WTC11 (cell line): ENCODE measurements around the gene GABRA4.

Experiments
- CREB1 ChIP-seq: sonication (generic); formaldehyde crosslinking; IDR thresholded peaks from 2 replicates; pipeline ENCODE4 v1.8.0; 2023; ENCODE audit warnings: mild to moderate bottlenecking, missing genetic modification reagents
- CTCF ChIP-seq: fragments of 200-600 bp; IDR thresholded peaks from 2 replicates; pipeline ENCODE4 v1.8.0; 2022; ENCODE audit warnings: antibody characterized with exemption
- E2F1 ChIP-seq: sonication (generic); formaldehyde crosslinking; IDR thresholded peaks from 2 replicates; pipeline ENCODE4 v1.8.0; 2022; ENCODE audit warnings: mild to moderate bottlenecking, missing genetic modification reagents
- E2F5 ChIP-seq: sonication (generic); formaldehyde crosslinking; IDR thresholded peaks from 2 replicates; pipeline ENCODE4 v1.8.1; 2022; ENCODE audit warnings: mild to moderate bottlenecking, moderate library complexity, missing genetic modification reagents
- ELF4 ChIP-seq: sonication (generic); formaldehyde crosslinking; IDR thresholded peaks from 2 replicates; pipeline ENCODE4 v1.8.1; 2022; ENCODE audit warnings: low read depth, mild to moderate bottlenecking, moderate library complexity, missing genetic modification reagents
- FOXP4 ChIP-seq: sonication (generic); formaldehyde crosslinking; IDR thresholded peaks from 2 replicates; pipeline ENCODE4 v1.8.0; 2022; ENCODE audit warnings: mild to moderate bottlenecking, missing genetic modification reagents
- HMGXB4 ChIP-seq: sonication (generic); formaldehyde crosslinking; IDR thresholded peaks from 2 replicates; pipeline ENCODE4 v1.8.1; 2023; ENCODE audit warnings: mild to moderate bottlenecking, moderate library complexity, missing genetic modification reagents
- IRF1 ChIP-seq: sonication (generic); formaldehyde crosslinking; IDR thresholded peaks from 2 replicates; pipeline ENCODE4 v1.8.0; 2023; ENCODE audit warnings: missing genetic modification reagents
- MAX ChIP-seq: sonication (generic); formaldehyde crosslinking; IDR thresholded peaks from 2 replicates; pipeline ENCODE4 v1.8.0; 2022; ENCODE audit warnings: mild to moderate bottlenecking, missing genetic modification reagents
- NFE2L1 ChIP-seq: sonication (generic); formaldehyde crosslinking; IDR thresholded peaks from 2 replicates; pipeline ENCODE4 v1.8.1; 2023; ENCODE audit warnings: missing genetic modification reagents
- PRDM15 ChIP-seq: sonication (generic); formaldehyde crosslinking; IDR thresholded peaks from 2 replicates; pipeline ENCODE4 v1.8.0; 2022; ENCODE audit warnings: missing genetic modification reagents
- TEAD1 ChIP-seq: sonication (generic); formaldehyde crosslinking; IDR thresholded peaks from 2 replicates; pipeline ENCODE4 v1.8.0; 2022; ENCODE audit warnings: mild to moderate bottlenecking, missing genetic modification reagents
- USF2 ChIP-seq: sonication (generic); formaldehyde crosslinking; IDR thresholded peaks from 2 replicates; pipeline ENCODE4 v1.8.1; 2023; ENCODE audit warnings: mild to moderate bottlenecking, missing genetic modification reagents, moderate library complexity
- ZNF232 ChIP-seq: sonication (generic); formaldehyde crosslinking; IDR thresholded peaks from 2 replicates; pipeline ENCODE4 v1.8.0; 2022; ENCODE audit warnings: mild to moderate bottlenecking, missing genetic modification reagents

GRCh38 chr4:47000406-47000805 lies 7.0 kb upstream of the GABRA4 start:
- TF ChIP-seq E2F5: no peak
- TF ChIP-seq CREB1 (CRISPR knock-in tag): no peak
- no peak for TF ChIP-seq HMGXB4
- TF ChIP-seq CTCF: no peak
- TF ChIP-seq PRDM15: no peak
- no peak for TF ChIP-seq E2F1 (CRISPR knock-in tag)
- no peak for TF ChIP-seq USF2 (CRISPR knock-in tag)
- TF ChIP-seq NFE2L1: no peak
- no peak for TF ChIP-seq MAX
- no peak for TF ChIP-seq TEAD1 (CRISPR knock-in tag)
- TF ChIP-seq ZNF232 (CRISPR knock-in tag): no peak
- TF ChIP-seq FOXP4 (CRISPR knock-in tag): no peak
- TF ChIP-seq IRF1: no peak
- no peak for TF ChIP-seq ELF4 (CRISPR knock-in tag)
